Liver (tissue), 9 donors: Measurements from ENCODE around the gene CDK19. TPM values are rescaled to one million over a fixed set of nuclear protein-coding genes. Genes with fewer than 3 reads are reported as not detected.

ENCODE experiments used
- DNase-seq: peaks from one replicate; pipeline ENCODE4 v3.0.0-alpha.2; 2017; ENCODE audit warnings: low spot score
- H3K27ac ChIP-seq, 2 donors: one replicate each; pipeline ENCODE4 v1.7.0; 2013; ENCODE audit warnings: inconsistent platforms in 2 of 2, low read length in 2 of 2, control low read depth in 1 of 2, low read depth in 1 of 2, mild to moderate bottlenecking in 1 of 2
- H3K27me3 ChIP-seq, 4 donors: one replicate each; pipeline versions ENCODE4 v1.6.1 to v1.7.0; 2013; ENCODE audit warnings: low read length in 3 of 4, inconsistent platforms in 1 of 4, mild to moderate bottlenecking in 1 of 4, moderate library complexity in 1 of 4; ENCODE audit not compliant: control insufficient read depth in 4 of 4, insufficient read depth in 4 of 4
- H3K36me3 ChIP-seq, 4 donors: one replicate each; pipeline versions ENCODE4 v1.6.1 to v1.7.0; 2013; ENCODE audit warnings: low read length in 3 of 4, mild to moderate bottlenecking in 3 of 4, low read depth in 1 of 4, moderate library complexity in 1 of 4; ENCODE audit not compliant: control insufficient read depth in 4 of 4, insufficient read depth in 3 of 4
- H3K4me1 ChIP-seq, 4 donors: one replicate each; pipeline versions ENCODE4 v1.6.1 to v1.7.0; 2013; ENCODE audit warnings: low read length in 3 of 4, mild to moderate bottlenecking in 3 of 4, moderate library complexity in 1 of 4; ENCODE audit not compliant: control insufficient read depth in 4 of 4, insufficient read depth in 4 of 4
- H3K4me3 ChIP-seq, 3 donors: one replicate each; pipeline versions ENCODE4 v1.6.1 to v1.7.0; 2013; ENCODE audit warnings: low read length in 3 of 3, control low read depth in 1 of 3, low read depth in 1 of 3, mild to moderate bottlenecking in 1 of 3
- H3K9ac ChIP-seq, 2 donors: one replicate each; pipeline ENCODE4 v1.7.0; 2013; ENCODE audit warnings: low read length in 2 of 2, mild to moderate bottlenecking in 2 of 2, moderate library complexity in 2 of 2, control low read depth in 1 of 2, low read depth in 1 of 2
- H3K9me3 ChIP-seq, 4 donors: one replicate each; pipeline versions ENCODE4 v1.6.1 to v1.7.0; 2013; ENCODE audit warnings: low read length in 3 of 4; ENCODE audit not compliant: control insufficient read depth in 4 of 4
- CTCF ChIP-seq: fragments of 150-350 bp; IDR thresholded peaks from 2 replicates; pipeline ENCODE4 v1.5.1; 2017; ENCODE audit warnings: improper control_type of control experiment, low read depth, low read length; ENCODE audit not compliant: missing input control
- EGR1 ChIP-seq, 2 donors: IDR thresholded peaks; 2 replicates each; pipeline ENCODE4 v1.6.1; 2016 to 2018; ENCODE audit warnings: antibody characterized with exemption in 2 of 2, low read depth in 2 of 2
- FOXA1 ChIP-seq: IDR thresholded peaks from 2 replicates; pipeline ENCODE4 v1.6.1; 2016; ENCODE audit warnings: antibody characterized with exemption
- FOXA2 ChIP-seq: IDR thresholded peaks from 2 replicates; pipeline ENCODE4 v1.6.1; 2016; ENCODE audit warnings: antibody characterized with exemption
- GABPA ChIP-seq, 2 donors: IDR thresholded peaks in 1 of 2; conservative IDR thresholded peaks in 1 of 2; 2 replicates each; pipeline ENCODE4 v1.6.1; 2016; ENCODE audit warnings: antibody characterized with exemption in 2 of 2, mild to moderate bottlenecking in 1 of 2, moderate library complexity in 1 of 2
- HNF4A ChIP-seq, 2 donors: conservative IDR thresholded peaks; 2 replicates each; pipeline ENCODE4 v1.6.1; 2016; ENCODE audit warnings: antibody characterized with exemption in 2 of 2, mild to moderate bottlenecking in 2 of 2
- JUND ChIP-seq, 2 donors: IDR thresholded peaks; 2 replicates each; pipeline ENCODE4 v1.6.1; 2016; ENCODE audit warnings: antibody characterized with exemption in 2 of 2
- NR2F2 ChIP-seq: IDR thresholded peaks from 2 replicates; pipeline ENCODE4 v1.6.1; 2016; ENCODE audit warnings: antibody characterized with exemption
- RAD21 ChIP-seq, 2 donors: IDR thresholded peaks; 2 replicates each; pipeline ENCODE4 v1.6.1; 2016; ENCODE audit warnings: antibody characterized with exemption in 2 of 2, mild to moderate bottlenecking in 2 of 2
- REST ChIP-seq: IDR thresholded peaks from 2 replicates; pipeline ENCODE4 v1.6.1; 2016; ENCODE audit warnings: antibody characterized with exemption, mild to moderate bottlenecking
- RXRA ChIP-seq, 2 donors: IDR thresholded peaks; 2 replicates each; pipeline ENCODE4 v1.6.1; 2017 to 2018; ENCODE audit warnings: antibody characterized with exemption in 2 of 2, mild to moderate bottlenecking in 1 of 2
- SP1 ChIP-seq: IDR thresholded peaks from 2 replicates; pipeline ENCODE4 v1.6.1; 2018; ENCODE audit warnings: antibody characterized with exemption, mild to moderate bottlenecking
- TAF1 ChIP-seq: conservative IDR thresholded peaks from 2 replicates; pipeline ENCODE4 v1.6.1; 2016; ENCODE audit warnings: antibody characterized with exemption, mild to moderate bottlenecking
- ZBTB33 ChIP-seq: IDR thresholded peaks from 2 replicates; pipeline ENCODE4 v1.6.1; 2016; ENCODE audit warnings: antibody characterized with exemption
- polyA plus RNA-seq, 2 donors: library from polyadenylated mRNA; stranded (reverse) in 1 of 2; unstranded in 1 of 2; fragments of 200-250 nt in 1 of 2; fragments of >200 nt in 1 of 2; fragmentation: Nextera tagmentation in 1 of 2; extraction: Ambion mirVana in 1 of 2; gene quantifications; one replicate each; pipeline versions ENCODE4 v1.2.1 to v1.2.3, GENCODE V29; 2013 to 2015
- total RNA-seq, 2 donors: library from RNA; depleted of rRNA; stranded (reverse); fragments of >200 nt; gene quantifications; one replicate each; pipeline ENCODE4 v1.2.3, GENCODE V29; 2014
- donor health status: healthy.
- donor health status: healthy.
- donor health status: healthy.
- donor health status: healthy.
- donor health status: healthy.

CDK19 gene
- total and polyA plus RNA-seq, 4 donors, result 1.8 to 7.6 (median 3.9) TPM

- TF ChIP-seq REST, result no peak
Measured at GRCh38 chr6:110650755-110651154, 164.5 kb downstream of the CDK19 start (continued).

GRCh38 chr6:110649704-110650103, 165.6 kb downstream of the CDK19 start:
- DNase-seq, result no peak
- H3K4me3 ChIP-seq, result no peak overlapping the region
- H3K9ac ChIP-seq, result no peak overlapping the region
- peaks cover 0 to 11% (median 5%) of the 10 kb centered on the region in 4 donors for H3K36me3 ChIP-seq
- peaks cover 0 to 6% (median 2%) of the 10 kb centered on the region in 4 donors for H3K4me1 ChIP-seq
- H3K27me3 ChIP-seq, result no peaks in the 10 kb centered on the region
- no peaks in the 10 kb centered on the region for H3K9me3 ChIP-seq
- no peak overlapping the region for H3K27ac ChIP-seq
- TF ChIP-seq ZBTB33 (no peak), EGR1 (IDR thresholded peaks at IDR 0.05; ENCODE audit: low read depth in 2 of 2) (no peak), CTCF (no peak), NR2F2 (no peak), HNF4A (conservative IDR thresholded peaks at IDR 0.05) (no peak), RXRA (IDR thresholded peaks at IDR 0.05) (no peak), GABPA (IDR thresholded peaks at IDR 0.05 in 1 of 2, conservative IDR thresholded peaks at IDR 0.05 in 1 of 2) (no peak), SP1 (no peak), FOXA2 (no peak), TAF1 (no peak), JUND (IDR thresholded peaks at IDR 0.05) (no peak), RAD21 (IDR thresholded peaks at IDR 0.05) (no peak), FOXA1 (no peak)
